H9 (cell line): Measurements from ENCODE around the gene SLC35F6. TPM values are rescaled to one million over a fixed set of nuclear protein-coding genes. Genes with fewer than 3 reads are reported as not detected.

ENCODE experiments used
- DNase-seq: peaks from one replicate; pipeline ENCODE4 v3.0.0-alpha.2; 2017
- H2AFZ ChIP-seq: one replicate; pipeline ENCODE4 v1.6.1; 2013; ENCODE audit warnings: mild to moderate bottlenecking, low read length, control low read depth, moderate library complexity
- H2AK5ac ChIP-seq: 2 replicates; pipeline ENCODE4 v1.6.1; 2013; ENCODE audit warnings: low read length, control low read depth, mixed read lengths; ENCODE audit not compliant: insufficient read length
- H2BK120ac ChIP-seq: one replicate; pipeline ENCODE4 v1.6.1; 2013; ENCODE audit warnings: low read depth, mild to moderate bottlenecking, low read length, control low read depth, inconsistent platforms; ENCODE audit not compliant: poor library complexity, severe bottlenecking
- H2BK12ac ChIP-seq: 2 replicates; pipeline ENCODE4 v1.6.1; 2013; ENCODE audit warnings: low read length, control low read depth, mixed read lengths, low read depth; ENCODE audit not compliant: insufficient read length
- H2BK15ac ChIP-seq: 2 replicates; pipeline ENCODE4 v1.6.1; 2013; ENCODE audit warnings: low read depth, low read length, control low read depth
- H2BK20ac ChIP-seq: one replicate; pipeline ENCODE4 v1.6.1; 2013; ENCODE audit warnings: low read depth, mild to moderate bottlenecking, low read length, control low read depth, inconsistent platforms; ENCODE audit not compliant: poor library complexity, severe bottlenecking
- H2BK5ac ChIP-seq: 2 replicates; pipeline ENCODE4 v1.6.1; 2013; ENCODE audit warnings: low read length, control low read depth, mixed read lengths; ENCODE audit not compliant: insufficient read length
- H3K14ac ChIP-seq: 2 replicates; pipeline ENCODE4 v1.6.1; 2013; ENCODE audit warnings: low read length, control low read depth; ENCODE audit not compliant: insufficient read depth
- H3K18ac ChIP-seq: 2 replicates; pipeline ENCODE4 v1.6.1; 2013; ENCODE audit warnings: low read depth, mild to moderate bottlenecking, mixed read lengths, low read length, control low read depth; ENCODE audit not compliant: insufficient read length
- H3K23ac ChIP-seq: 2 replicates; pipeline ENCODE4 v1.6.1; 2013; ENCODE audit warnings: low read length, control low read depth, mixed read lengths, low read depth; ENCODE audit not compliant: insufficient read length
- H3K23me2 ChIP-seq: 2 replicates; pipeline ENCODE4 v1.6.1; 2013; ENCODE audit warnings: low read depth, mild to moderate bottlenecking, mixed read lengths, low read length, control low read depth; ENCODE audit not compliant: insufficient read length, poor library complexity, severe bottlenecking
- H3K27ac ChIP-seq: 2 replicates; pipeline ENCODE4 v1.5.1; 2013; ENCODE audit warnings: low read length, control low read depth, mixed read lengths, low read depth; ENCODE audit not compliant: insufficient read length
- H3K27me3 ChIP-seq: 2 replicates; pipeline ENCODE4 v1.6.1; 2013; ENCODE audit warnings: low read length, control low read depth, inconsistent platforms; ENCODE audit not compliant: insufficient read depth
- H3K4ac ChIP-seq: 2 replicates; pipeline ENCODE4 v1.6.1; 2013; ENCODE audit warnings: low read depth, mild to moderate bottlenecking, control low read depth, inconsistent platforms, low read length, moderate library complexity
- H3K4me1 ChIP-seq: 2 replicates; pipeline ENCODE4 v1.6.1; 2013; ENCODE audit warnings: low read length, control low read depth, inconsistent platforms; ENCODE audit not compliant: insufficient read depth
- H3K4me2 ChIP-seq: 2 replicates; pipeline ENCODE4 v1.6.1; 2013; ENCODE audit warnings: low read length, control low read depth, mixed read lengths; ENCODE audit not compliant: insufficient read length, insufficient read depth
- H3K56ac ChIP-seq: 2 replicates; pipeline ENCODE4 v1.6.1; 2013; ENCODE audit warnings: low read depth, mild to moderate bottlenecking, mixed read lengths, low read length, control low read depth; ENCODE audit not compliant: insufficient read length
- H3K79me1 ChIP-seq: 2 replicates; pipeline ENCODE4 v1.6.1; 2013; ENCODE audit warnings: low read depth, mild to moderate bottlenecking, moderate library complexity, low read length, control low read depth, inconsistent platforms; ENCODE audit not compliant: insufficient read depth, poor library complexity, severe bottlenecking
- H3K79me2 ChIP-seq: 2 replicates; pipeline ENCODE4 v1.6.1; 2013; ENCODE audit warnings: low read length, control low read depth, inconsistent platforms; ENCODE audit not compliant: insufficient read depth
- H3K9ac ChIP-seq: 2 replicates; pipeline ENCODE4 v1.6.1; 2013; ENCODE audit warnings: low read length, control low read depth, mixed read lengths; ENCODE audit not compliant: insufficient read length; ENCODE audit errors: extremely low read depth
- H3K9me3 ChIP-seq: one replicate; pipeline ENCODE4 v1.6.1; 2013; ENCODE audit warnings: low read depth, low read length, inconsistent platforms; ENCODE audit not compliant: control insufficient read depth
- H3T11ph ChIP-seq: one replicate; pipeline ENCODE4 v1.6.1; 2013; ENCODE audit warnings: mild to moderate bottlenecking, low read length, control low read depth, inconsistent platforms
- H4K20me1 ChIP-seq: one replicate; pipeline ENCODE4 v1.6.1; 2013; ENCODE audit not compliant: control insufficient read depth, insufficient read length, insufficient read depth
- H4K5ac ChIP-seq: 2 replicates; pipeline ENCODE4 v1.6.1; 2013; ENCODE audit warnings: low read depth, mild to moderate bottlenecking, mixed read lengths, low read length, control low read depth; ENCODE audit not compliant: insufficient read length
- H4K8ac ChIP-seq: replicated peaks from 2 replicates; pipeline ENCODE4 v1.6.1; 2013; ENCODE audit warnings: low read length, control low read depth, mixed read lengths, low read depth; ENCODE audit not compliant: insufficient read length
- H4K91ac ChIP-seq: 2 replicates; pipeline ENCODE4 v1.6.1; 2013; ENCODE audit warnings: low read depth, mild to moderate bottlenecking, moderate library complexity, mixed read lengths, low read length, control low read depth; ENCODE audit not compliant: insufficient read length
- H3K27ac Mint-ChIP-seq, 3 experiments: 2 replicates in 2 of 3; 3 replicates in 1 of 3; pipeline ENCODE4 v1.8.0; 2020 to 2021; ENCODE audit warnings: mixed read lengths in 3 of 3, mild to moderate bottlenecking in 1 of 3, moderate library complexity in 1 of 3
- H3K27me3 Mint-ChIP-seq: 2 replicates; pipeline ENCODE4 v1.8.0; 2021; ENCODE audit warnings: low read depth, mild to moderate bottlenecking, moderate library complexity, mixed read lengths
- H3K36me3 Mint-ChIP-seq, 3 experiments: 2 replicates in 2 of 3; 3 replicates in 1 of 3; pipeline ENCODE4 v1.8.0; 2020 to 2021; ENCODE audit warnings: low read depth in 3 of 3, mixed read lengths in 3 of 3; ENCODE audit not compliant: insufficient read depth in 1 of 3
- H3K4me1 Mint-ChIP-seq, 2 experiments: 2 replicates each; pipeline ENCODE4 v1.8.0; 2020; ENCODE audit warnings: mixed read lengths in 2 of 2
- H3K4me3 Mint-ChIP-seq, 2 experiments: 2 replicates in 1 of 2; 3 replicates in 1 of 2; pipeline ENCODE4 v1.8.0; 2020 to 2021; ENCODE audit warnings: mild to moderate bottlenecking in 2 of 2, mixed read lengths in 2 of 2, moderate library complexity in 1 of 2
- H3K9me3 Mint-ChIP-seq, 2 experiments: 2 replicates in 1 of 2; 3 replicates in 1 of 2; pipeline ENCODE4 v1.8.0; 2020; ENCODE audit warnings: mild to moderate bottlenecking in 2 of 2, mixed read lengths in 2 of 2, moderate library complexity in 1 of 2
- WGBS: extraction: QIAGEN DNeasy Blood & Tissue Kit; methylation state at CpG from one replicate; pipeline ENCODE4 v1.1.7; 2013; ENCODE audit warnings: missing lambda C conversion rate, low lambda C conversion rate, mixed read lengths; ENCODE audit not compliant: insufficient read length; ENCODE audit errors: extremely low coverage; 5-methylcytosine and 5-hydroxymethylcytosine counted together
- total RNA-seq: library from RNA; stranded (reverse); gene quantifications from 2 replicates; pipeline ENCODE4 v1.2.1, GENCODE V29; 2021
- TF ChIP-seq, protein P1 (sequence below): fragments of 200-600 bp; sonication (generic); conservative IDR thresholded peaks from 3 replicates; pipeline ENCODE4 v1.8.0; 2021; ENCODE audit warnings: antibody characterized with exemption, mild to moderate bottlenecking

The SLC35F6 gene
- total RNA-seq, 1 experiment from 2014 or later, result 15.7 TPM

DNA sequence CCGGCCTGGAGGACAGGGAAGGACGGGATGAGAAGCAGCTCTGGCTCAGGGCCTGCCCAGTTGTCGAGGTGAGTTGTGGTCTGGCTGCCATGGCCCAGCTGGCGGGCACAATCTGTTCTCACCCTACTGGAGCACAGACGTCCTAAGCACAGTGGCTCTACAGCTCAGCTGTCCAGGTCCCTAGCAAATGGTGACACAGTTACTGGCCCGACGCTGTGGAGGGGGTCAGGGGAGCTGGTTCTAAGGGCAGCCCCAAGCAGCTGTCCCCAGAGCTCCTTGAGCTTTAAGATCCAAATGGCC, 38.6 kb upstream of the SLC35F6 start:
- no peak overlapping the region for H2AK5ac ChIP-seq
- no peak overlapping the region for H3K23ac ChIP-seq
- H3K4me2 ChIP-seq, result no peak overlapping the region
- H3K79me1 ChIP-seq, result no peaks in the 10 kb centered on the region
- H2BK20ac ChIP-seq, result no peak overlapping the region
- no peaks in the 10 kb centered on the region for H3K23me2 ChIP-seq
- H3K4me1 Mint-ChIP-seq, result peaks cover 11 to 16% of the 10 kb centered on the region in 2 experiments
- no peak overlapping the region for H2AFZ ChIP-seq
- no peak overlapping the region for H4K5ac ChIP-seq
- no peaks in the 10 kb centered on the region for H3K27me3 ChIP-seq
- H4K20me1 ChIP-seq, result no peaks in the 10 kb centered on the region
- no peak overlapping the region for H3K4me3 Mint-ChIP-seq
- no peak overlapping the region for H2BK15ac ChIP-seq
- no peak overlapping the region for H3K9ac ChIP-seq
- no peak overlapping the region for H2BK12ac ChIP-seq
- no peak for DNase-seq
- TF ChIP-seq, protein P1, sequence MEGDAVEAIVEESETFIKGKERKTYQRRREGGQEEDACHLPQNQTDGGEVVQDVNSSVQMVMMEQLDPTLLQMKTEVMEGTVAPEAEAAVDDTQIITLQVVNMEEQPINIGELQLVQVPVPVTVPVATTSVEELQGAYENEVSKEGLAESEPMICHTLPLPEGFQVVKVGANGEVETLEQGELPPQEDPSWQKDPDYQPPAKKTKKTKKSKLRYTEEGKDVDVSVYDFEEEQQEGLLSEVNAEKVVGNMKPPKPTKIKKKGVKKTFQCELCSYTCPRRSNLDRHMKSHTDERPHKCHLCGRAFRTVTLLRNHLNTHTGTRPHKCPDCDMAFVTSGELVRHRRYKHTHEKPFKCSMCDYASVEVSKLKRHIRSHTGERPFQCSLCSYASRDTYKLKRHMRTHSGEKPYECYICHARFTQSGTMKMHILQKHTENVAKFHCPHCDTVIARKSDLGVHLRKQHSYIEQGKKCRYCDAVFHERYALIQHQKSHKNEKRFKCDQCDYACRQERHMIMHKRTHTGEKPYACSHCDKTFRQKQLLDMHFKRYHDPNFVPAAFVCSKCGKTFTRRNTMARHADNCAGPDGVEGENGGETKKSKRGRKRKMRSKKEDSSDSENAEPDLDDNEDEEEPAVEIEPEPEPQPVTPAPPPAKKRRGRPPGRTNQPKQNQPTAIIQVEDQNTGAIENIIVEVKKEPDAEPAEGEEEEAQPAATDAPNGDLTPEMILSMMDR, result no peak
- no peaks in the 10 kb centered on the region; the same call in none of the 2 replicates for H3K27me3 Mint-ChIP-seq
- no peaks in the 10 kb centered on the region for H3K79me2 ChIP-seq
- no peak overlapping the region for H3T11ph ChIP-seq
- no peak overlapping the region for H3K4ac ChIP-seq
- no peak overlapping the region for H3K18ac ChIP-seq
- H4K91ac ChIP-seq, result no peak overlapping the region
- no CpG with 5 or more reads among the region's 7 CpGs for WGBS
- H3K9me3 ChIP-seq, result no peaks in the 10 kb centered on the region
- H3K4me1 ChIP-seq, result peaks cover 4% of the 10 kb centered on the region; the same call in 1 of the 2 replicates
- no peak overlapping the region for H2BK120ac ChIP-seq
- H4K8ac ChIP-seq, result no peak overlapping the region
- H3K14ac ChIP-seq, result no peak overlapping the region
- H3K36me3 Mint-ChIP-seq, result no peaks in the 10 kb centered on the region; a peak in 1 of 7 replicates
- H2BK5ac ChIP-seq, result no peak overlapping the region
- H3K27ac ChIP-seq, result no peak overlapping the region
- no peaks in the 10 kb centered on the region for H3K9me3 Mint-ChIP-seq
- no peak overlapping the region for H3K56ac ChIP-seq
- no peak overlapping the region for H3K27ac Mint-ChIP-seq
